HL-60 (cell line): ENCODE results near the gene BRSK2.
"Not testable (repeated sequence)": the region's sequence is repeated elsewhere in the genome, so short reads cannot be mapped to it uniquely, and the experiment has no call there.

Experiments
- DNase-seq, 2 experiments: peaks; one replicate each; pipeline ENCODE4 v3.0.0-alpha.2; 2010 to 2020; ENCODE audit warnings: low read depth in 1 of 2, low spot score in 1 of 2
- H3K27ac ChIP-seq: fragments of 250-450 bp; sonication (Bioruptor Pico); replicated peaks from 2 replicates; pipeline ENCODE4 v1.5.1; 2020; ENCODE audit warnings: mild to moderate bottlenecking, moderate library complexity
- H3K27me3 ChIP-seq: fragments of 250-450 bp; sonication (Bioruptor Pico); 2 replicates; pipeline ENCODE4 v1.5.1; 2021; ENCODE audit warnings: mild to moderate bottlenecking, moderate library complexity; ENCODE audit not compliant: insufficient read depth, poor library complexity, severe bottlenecking
- H3K4me3 ChIP-seq: replicated peaks from 2 replicates; pipeline ENCODE4 v1.5.1; 2011; ENCODE audit warnings: mild to moderate bottlenecking, control low read depth, low read length; ENCODE audit not compliant: insufficient read depth
- GABPA ChIP-seq: IDR thresholded peaks from 2 replicates; pipeline ENCODE4 v1.6.1; 2012; ENCODE audit warnings: low read depth
- POLR2AphosphoS5 ChIP-seq: IDR thresholded peaks from 2 replicates; pipeline ENCODE4 v1.6.1; 2012; ENCODE audit warnings: low read depth
- SPI1 ChIP-seq: IDR thresholded peaks from 2 replicates; pipeline ENCODE4 v1.6.1; 2012; ENCODE audit warnings: low read depth, mild to moderate bottlenecking, borderline replicate concordance
- TF ChIP-seq, protein P1 (sequence below): IDR thresholded peaks from 2 replicates; pipeline ENCODE4 v1.6.1; 2012; ENCODE audit warnings: low read depth; ENCODE audit not compliant: insufficient replicate concordance
- TF ChIP-seq, protein P2 (sequence below): IDR thresholded peaks from one replicate; pipeline ENCODE4 v1.5.1; 2011; ENCODE audit warnings: low read length, control low read depth, inconsistent platforms; ENCODE audit not compliant: insufficient read depth

Gene BRSK2

DNA sequence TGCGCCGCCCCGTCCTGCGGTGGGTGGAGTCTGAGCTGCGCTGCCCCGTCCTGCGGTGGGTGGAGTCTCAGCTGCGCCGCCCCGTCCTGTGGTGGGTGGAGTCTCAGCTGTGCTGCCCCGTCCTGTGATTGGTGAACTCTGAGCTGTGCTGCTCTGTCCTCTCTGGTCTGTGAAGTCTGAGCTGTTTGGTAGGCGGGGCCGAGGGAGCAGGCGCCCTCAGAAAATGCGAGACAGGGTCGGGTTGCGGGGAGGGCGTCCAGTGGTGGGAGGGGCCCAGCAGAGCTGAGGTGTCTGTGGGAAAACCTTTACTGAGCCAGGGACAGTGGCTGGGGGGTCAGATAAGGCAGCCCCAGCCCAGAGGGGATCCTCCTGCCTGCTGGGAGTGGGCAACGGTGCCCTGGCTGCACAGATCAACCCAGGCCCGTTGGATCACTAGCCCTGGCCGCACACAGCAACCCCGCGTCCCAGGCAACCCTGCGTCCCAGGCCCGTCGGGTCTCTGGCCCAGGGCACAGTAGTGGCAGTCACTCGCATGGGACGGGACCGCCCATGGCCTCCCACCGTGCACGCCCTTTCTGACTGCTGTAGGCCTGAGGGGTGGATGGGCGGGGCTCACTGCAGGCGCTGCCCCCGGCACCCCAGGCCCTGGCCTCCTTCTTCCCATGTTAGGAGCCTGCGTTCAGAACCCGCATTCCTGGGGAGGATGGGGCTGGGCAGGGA, 22.8 kb downstream of the BRSK2 start:
- Histone ChIP-seq H3K27me3 (no peaks in the 10 kb centered on the region), H3K27ac (no peak overlapping the region), H3K4me3 (no peak overlapping the region)
- no peak for DNase-seq
- TF ChIP-seq, protein P1, sequence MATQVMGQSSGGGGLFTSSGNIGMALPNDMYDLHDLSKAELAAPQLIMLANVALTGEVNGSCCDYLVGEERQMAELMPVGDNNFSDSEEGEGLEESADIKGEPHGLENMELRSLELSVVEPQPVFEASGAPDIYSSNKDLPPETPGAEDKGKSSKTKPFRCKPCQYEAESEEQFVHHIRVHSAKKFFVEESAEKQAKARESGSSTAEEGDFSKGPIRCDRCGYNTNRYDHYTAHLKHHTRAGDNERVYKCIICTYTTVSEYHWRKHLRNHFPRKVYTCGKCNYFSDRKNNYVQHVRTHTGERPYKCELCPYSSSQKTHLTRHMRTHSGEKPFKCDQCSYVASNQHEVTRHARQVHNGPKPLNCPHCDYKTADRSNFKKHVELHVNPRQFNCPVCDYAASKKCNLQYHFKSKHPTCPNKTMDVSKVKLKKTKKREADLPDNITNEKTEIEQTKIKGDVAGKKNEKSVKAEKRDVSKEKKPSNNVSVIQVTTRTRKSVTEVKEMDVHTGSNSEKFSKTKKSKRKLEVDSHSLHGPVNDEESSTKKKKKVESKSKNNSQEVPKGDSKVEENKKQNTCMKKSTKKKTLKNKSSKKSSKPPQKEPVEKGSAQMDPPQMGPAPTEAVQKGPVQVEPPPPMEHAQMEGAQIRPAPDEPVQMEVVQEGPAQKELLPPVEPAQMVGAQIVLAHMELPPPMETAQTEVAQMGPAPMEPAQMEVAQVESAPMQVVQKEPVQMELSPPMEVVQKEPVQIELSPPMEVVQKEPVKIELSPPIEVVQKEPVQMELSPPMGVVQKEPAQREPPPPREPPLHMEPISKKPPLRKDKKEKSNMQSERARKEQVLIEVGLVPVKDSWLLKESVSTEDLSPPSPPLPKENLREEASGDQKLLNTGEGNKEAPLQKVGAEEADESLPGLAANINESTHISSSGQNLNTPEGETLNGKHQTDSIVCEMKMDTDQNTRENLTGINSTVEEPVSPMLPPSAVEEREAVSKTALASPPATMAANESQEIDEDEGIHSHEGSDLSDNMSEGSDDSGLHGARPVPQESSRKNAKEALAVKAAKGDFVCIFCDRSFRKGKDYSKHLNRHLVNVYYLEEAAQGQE = no peak
- TF ChIP-seq GABPA (no peak), SPI1 (no peak), POLR2AphosphoS5 (no peak)
- TF ChIP-seq, protein P2, sequence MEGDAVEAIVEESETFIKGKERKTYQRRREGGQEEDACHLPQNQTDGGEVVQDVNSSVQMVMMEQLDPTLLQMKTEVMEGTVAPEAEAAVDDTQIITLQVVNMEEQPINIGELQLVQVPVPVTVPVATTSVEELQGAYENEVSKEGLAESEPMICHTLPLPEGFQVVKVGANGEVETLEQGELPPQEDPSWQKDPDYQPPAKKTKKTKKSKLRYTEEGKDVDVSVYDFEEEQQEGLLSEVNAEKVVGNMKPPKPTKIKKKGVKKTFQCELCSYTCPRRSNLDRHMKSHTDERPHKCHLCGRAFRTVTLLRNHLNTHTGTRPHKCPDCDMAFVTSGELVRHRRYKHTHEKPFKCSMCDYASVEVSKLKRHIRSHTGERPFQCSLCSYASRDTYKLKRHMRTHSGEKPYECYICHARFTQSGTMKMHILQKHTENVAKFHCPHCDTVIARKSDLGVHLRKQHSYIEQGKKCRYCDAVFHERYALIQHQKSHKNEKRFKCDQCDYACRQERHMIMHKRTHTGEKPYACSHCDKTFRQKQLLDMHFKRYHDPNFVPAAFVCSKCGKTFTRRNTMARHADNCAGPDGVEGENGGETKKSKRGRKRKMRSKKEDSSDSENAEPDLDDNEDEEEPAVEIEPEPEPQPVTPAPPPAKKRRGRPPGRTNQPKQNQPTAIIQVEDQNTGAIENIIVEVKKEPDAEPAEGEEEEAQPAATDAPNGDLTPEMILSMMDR = no peak

DNA sequence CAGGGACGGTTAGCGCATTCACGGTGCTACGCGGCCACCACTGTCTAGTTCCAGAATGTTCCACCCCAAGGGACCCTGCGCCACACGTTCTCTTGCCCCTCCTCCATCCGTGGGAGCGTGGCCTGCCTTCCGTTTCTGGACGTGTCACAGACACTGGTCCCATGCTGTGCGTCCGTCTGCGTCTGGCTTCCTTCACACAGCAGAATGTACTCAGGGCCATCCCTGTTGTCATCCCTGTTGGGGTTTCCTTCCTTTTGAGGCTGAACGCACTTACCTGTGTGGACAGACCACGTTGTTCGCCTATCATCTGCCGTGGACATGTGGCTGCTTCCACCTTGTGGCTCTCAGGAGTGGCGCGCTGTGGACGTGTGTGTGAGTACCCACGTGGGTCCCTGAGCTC, 24.9 kb downstream of the BRSK2 start:
- no peak overlapping the region for H3K4me3 ChIP-seq
- H3K27me3 ChIP-seq = no peaks in the 10 kb centered on the region
- no peak overlapping the region for H3K27ac ChIP-seq
- DNase-seq = no peak
- no peak for TF ChIP-seq GABPA

DNA sequence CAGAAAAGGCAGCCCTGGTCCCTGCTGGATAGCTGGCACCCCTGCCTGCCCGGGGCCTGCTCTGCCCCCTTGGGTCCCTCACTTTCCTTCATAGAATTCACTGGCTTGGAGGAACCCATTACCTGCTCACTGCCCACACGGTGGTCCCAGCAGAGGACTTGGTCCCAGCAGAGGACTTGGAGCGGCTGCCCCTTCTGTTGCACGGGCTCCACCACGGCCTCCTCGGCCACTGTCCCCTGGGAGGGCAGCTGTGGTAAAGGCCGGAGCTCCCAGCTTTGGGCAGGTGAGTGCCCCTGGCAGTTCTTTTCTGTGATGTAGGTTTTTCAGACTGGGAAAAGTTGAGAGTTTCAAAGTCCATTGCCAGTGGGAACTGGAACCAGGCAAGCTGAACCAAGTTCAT, 25.9 kb downstream of the BRSK2 start:
- no peak for DNase-seq
- H3K4me3 ChIP-seq = no peak overlapping the region
- H3K27ac ChIP-seq = no peak overlapping the region
- TF ChIP-seq GABPA = no peak
- TF ChIP-seq, protein P1 = no peak
- no peak for TF ChIP-seq POLR2AphosphoS5
- TF ChIP-seq, protein P2 = no peak
- TF ChIP-seq SPI1 = no peak
- H3K27me3 ChIP-seq = no peaks in the 10 kb centered on the region

DNA sequence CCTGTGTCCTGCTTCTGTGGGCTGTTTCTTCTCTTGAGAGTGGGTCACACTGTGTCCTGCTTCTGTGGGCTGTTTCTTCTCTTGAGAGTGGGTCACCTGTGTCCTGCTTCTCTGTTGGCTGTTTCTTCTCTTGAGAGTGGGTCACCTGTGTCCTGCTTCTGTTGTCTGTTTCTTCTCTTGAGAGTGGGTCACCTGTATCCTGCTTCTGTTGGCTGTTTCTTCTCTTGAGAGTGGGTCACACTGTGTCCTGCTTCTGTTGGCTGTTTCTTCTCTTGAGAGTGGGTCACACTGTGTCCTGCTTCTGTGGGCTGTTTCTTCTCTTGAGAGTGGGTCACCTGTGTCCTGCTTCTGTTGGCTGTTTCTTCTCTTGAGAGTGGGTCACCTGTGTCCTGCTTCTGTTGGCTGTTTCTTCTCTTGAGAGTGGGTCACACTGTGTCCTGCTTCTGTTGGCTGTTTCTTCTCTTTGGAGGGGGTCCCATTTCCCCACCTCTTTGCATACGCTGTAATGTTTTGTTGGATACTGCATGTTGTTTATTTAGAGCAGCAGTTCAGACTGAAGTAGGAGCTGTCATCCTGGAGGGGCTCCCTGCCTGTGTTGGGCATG, 28.6 kb downstream of the BRSK2 start:
- H3K4me3 ChIP-seq, H3K27ac ChIP-seq, DNase-seq, H3K27me3 ChIP-seq: not testable (repeated sequence)

DNA sequence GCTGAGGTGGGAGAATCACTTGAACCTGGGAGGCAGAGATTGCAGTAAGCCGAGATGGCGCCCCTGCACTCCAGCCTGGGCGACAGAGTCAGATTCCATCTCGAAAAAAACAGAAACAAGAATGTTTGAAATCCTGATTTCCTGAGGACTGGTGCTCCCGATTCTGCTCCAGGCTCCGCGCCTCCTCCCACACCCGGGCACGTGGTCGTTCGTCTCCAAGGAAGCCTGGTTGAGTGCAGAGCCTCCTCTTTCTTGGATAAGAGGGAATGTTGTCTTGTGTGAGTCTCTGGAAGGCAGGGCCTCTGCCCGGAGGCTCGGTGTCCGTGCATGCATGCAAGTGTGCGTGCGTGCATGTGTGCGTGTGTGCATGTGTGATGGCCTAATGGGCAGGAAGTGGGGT, 30.1 kb downstream of the BRSK2 start:
- TF ChIP-seq SPI1 (no peak), POLR2AphosphoS5 (no peak), GABPA (no peak)
- TF ChIP-seq, protein P1 = no peak
- TF ChIP-seq, protein P2 = no peak
- no peak for DNase-seq
- H3K4me3 ChIP-seq = no peak overlapping the region
- no peaks in the 10 kb centered on the region for H3K27me3 ChIP-seq
- H3K27ac ChIP-seq = no peak overlapping the region
